ENCODE data around the gene GEMIN8. TPM values are rescaled to one million over a fixed set of nuclear protein-coding genes. Genes with fewer than 3 reads are reported as not detected.
A peak's percentile ranks its signal among the peaks of the same experiment; 100 is the strongest.

The GEMIN8 gene
- total RNA-seq, 4 donors from 2014 or later = 13.9 to 50.7 (median 30.0) TPM

DNA sequence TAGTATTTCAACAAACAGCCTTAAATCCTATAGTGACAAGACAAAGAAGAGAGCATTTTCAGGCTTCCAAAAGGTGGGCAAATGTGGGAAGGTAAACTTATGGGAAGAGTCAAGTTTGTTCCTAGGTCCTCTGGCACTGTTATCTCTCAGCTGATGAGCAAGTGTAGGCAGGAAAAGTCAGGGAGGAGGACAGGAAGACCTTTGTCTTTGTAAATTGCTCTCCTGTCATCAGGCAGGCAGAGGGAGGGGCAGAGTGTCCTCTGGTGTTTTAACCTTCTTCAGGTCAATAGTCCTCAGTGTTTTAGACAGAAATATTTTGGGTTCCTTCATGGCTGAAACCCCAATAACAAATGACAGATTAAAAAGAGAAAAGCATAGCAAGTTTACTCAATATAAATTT lies 13.5 kb upstream of the GEMIN8 start:
- TF ChIP-seq CTCF (IDR thresholded peaks at IDR 0.05) = no peak
- no peak for TF ChIP-seq POLR2A (IDR thresholded peaks at IDR 0.05)
- intact Hi-C loops (cut with DNase I) = no loop called here
- no peaks in the 10 kb centered on the region for H3K9me3 ChIP-seq
- no peak overlapping the region for H3K4me3 ChIP-seq (replicated peaks in 1 of 3)
- H3K36me3 ChIP-seq = no peaks in the 10 kb centered on the region
- no peaks in the 10 kb centered on the region for H3K27me3 ChIP-seq
- no peak for DNase-seq
- H3K4me1 ChIP-seq = no peaks in the 10 kb centered on the region
- H3K27ac ChIP-seq = no peak overlapping the region

GRCh38 chrX:14039344-14039743 lies 9.7 kb upstream of the GEMIN8 start:
- Histone ChIP-seq H3K27me3 (no peaks in the 10 kb centered on the region), H3K27ac (no peak overlapping the region), H3K36me3 (no peaks in the 10 kb centered on the region), H3K4me1 (no peaks in the 10 kb centered on the region), H3K9me3 (no peaks in the 10 kb centered on the region), H3K4me3 (replicated peaks in 1 of 3) (no peak overlapping the region)
- WGBS, 2 donors = 34 to 38% methylated on average over 3 of the region's 3 CpGs
- peak; percentile 33 to 45 for DNase-seq
- intact Hi-C loops (cut with DNase I) = no loop called here
- no peak for TF ChIP-seq POLR2A (IDR thresholded peaks at IDR 0.05)
- TF ChIP-seq CTCF (IDR thresholded peaks at IDR 0.05) = peak in 5 of 6 experiments; percentile 34 to 75 (median 54)

- no peak overlapping the region for H3K27ac ChIP-seq
- no peaks in the 10 kb centered on the region for H3K4me1 ChIP-seq
- no peak overlapping the region for H3K4me3 ChIP-seq (replicated peaks in 1 of 3)
- no peaks in the 10 kb centered on the region for H3K27me3 ChIP-seq
- TF ChIP-seq POLR2A (IDR thresholded peaks at IDR 0.05) = no peak
- no peak for TF ChIP-seq CTCF (IDR thresholded peaks at IDR 0.05)
- no peak for DNase-seq
- no peaks in the 10 kb centered on the region for H3K9me3 ChIP-seq
- intact Hi-C loops (cut with DNase I) = no loop called here
- no peaks in the 10 kb centered on the region for H3K36me3 ChIP-seq
- 71 to 78% methylated on average over 3 of the region's 3 CpGs for WGBS, 2 donors
These were observed 8.8 kb upstream of the GEMIN8 start for GRCh38 chrX:14038375-14039085.

DNA sequence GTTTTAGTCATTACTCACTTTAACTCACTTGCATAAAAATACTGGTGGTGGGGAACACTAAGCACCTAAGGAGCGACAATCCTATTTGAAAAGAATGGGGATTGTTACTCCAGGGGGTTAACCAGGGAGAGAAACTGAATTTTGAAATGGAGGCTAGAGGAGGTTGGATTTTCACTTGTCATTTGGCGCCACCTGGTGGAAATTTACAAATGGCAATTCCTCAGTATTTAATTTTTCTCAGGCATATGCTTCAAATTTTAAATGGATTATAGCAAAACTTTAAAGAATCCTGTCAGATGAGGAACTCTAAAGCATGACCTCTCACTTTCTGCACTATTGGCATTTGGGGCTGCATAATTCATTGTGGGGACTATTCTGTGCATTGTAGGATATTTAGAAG lies 2.7 kb upstream of the GEMIN8 start:
- TF ChIP-seq POLR2A (IDR thresholded peaks at IDR 0.05) = no peak
- TF ChIP-seq CTCF (IDR thresholded peaks at IDR 0.05) = peak; percentile 20 to 77 (median 67)
- intact Hi-C loops (cut with DNase I) = loop anchor here (5.0 kb wide), 2 partner anchors 375 to 525 kb away; no protein-coding TSS in a partner anchor
- Histone ChIP-seq H3K36me3 (no peaks in the 10 kb centered on the region), H3K4me1 (peaks cover 0 to 6% of the 10 kb centered on the region in 2 donors), H3K9me3 (no peaks in the 10 kb centered on the region), H3K4me3 (replicated peaks in 1 of 3) (no peak overlapping the region), H3K27me3 (no peaks in the 10 kb centered on the region), H3K27ac (no peak overlapping the region)
- DNase-seq = peak; percentile 27 to 37
- WGBS, 2 donors = 0 to 9% methylated on average over 2 of the region's 2 CpGs

- no peaks in the 10 kb centered on the region for H3K27me3 ChIP-seq
- intact Hi-C loops (cut with DNase I) = loop anchor here (5.0 kb wide), 2 partner anchors 373 to 523 kb away; no protein-coding TSS in a partner anchor
- H3K27ac ChIP-seq = peak overlapping the region; percentile 51 to 75 (median 61)
- 2% methylated on average over 7 of the region's 7 CpGs for WGBS, 2 donors
- H3K4me3 ChIP-seq (replicated peaks in 1 of 3) = peak overlapping the region in 2 of 3 donors; percentile 37 to 44
- TF ChIP-seq CTCF (IDR thresholded peaks at IDR 0.05) (no peak), POLR2A (IDR thresholded peaks at IDR 0.05) (no peak)
- peaks cover 0 to 10% of the 10 kb centered on the region in 2 donors for H3K4me1 ChIP-seq
- no peak for DNase-seq
- H3K9me3 ChIP-seq = no peaks in the 10 kb centered on the region
- no peaks in the 10 kb centered on the region for H3K36me3 ChIP-seq
These were observed 460 bp upstream of the GEMIN8 start for GRCh38 chrX:14030174-14030530.
